Common myeloid progenitor, CD34-positive (primary cell): ENCODE results near the gene MORN4.
"Not testable (repeated sequence)": the region's sequence is repeated elsewhere in the genome, so short reads cannot be mapped to it uniquely, and the experiment has no call there.

Source experiments
- CTCF ChIA-PET: fragments of 350-600 bp; sonication (Branson Sonifier 250); formaldehyde crosslinking; loops from one replicate; lab custom pipeline; 2021; ENCODE audit warnings: antibody characterized with exemption; lab: Charles Lee
- POLR2A ChIA-PET: fragments of 350-600 bp; sonication (Branson Sonifier 250); formaldehyde crosslinking; loops from one replicate; lab custom pipeline; 2021; ENCODE audit warnings: antibody characterized with exemption; lab: Charles Lee
- DNase-seq, 3 donors: peaks; one replicate each; pipeline versions ENCODE4 v3.0.0 to v3.0.0-alpha.2; 2013
- H3K27ac ChIP-seq, 2 experiments: 1 replicate in 1 of 2; 2 replicates in 1 of 2; pipeline ENCODE4 v1.7.0; 2013; ENCODE audit warnings: inconsistent platforms in 2 of 2, low read length in 2 of 2, mild to moderate bottlenecking in 2 of 2, low read depth in 1 of 2, moderate library complexity in 1 of 2; ENCODE audit not compliant: severe bottlenecking in 2 of 2, insufficient read depth in 1 of 2, poor library complexity in 1 of 2
- H3K27me3 ChIP-seq, 5 experiments: replicated peaks in 2 of 5; 1 replicate in 3 of 5; 2 replicates in 2 of 5; pipeline versions ENCODE4 v1.6.1 to v1.7.0; 2013; ENCODE audit warnings: low read length in 4 of 5, mild to moderate bottlenecking in 2 of 5, moderate library complexity in 2 of 5, inconsistent platforms in 1 of 5; ENCODE audit not compliant: insufficient read depth in 5 of 5, control insufficient read depth in 4 of 5
- H3K36me3 ChIP-seq, 4 experiments: 1 replicate in 2 of 4; 2 replicates in 2 of 4; pipeline versions ENCODE4 v1.6.1 to v1.7.0; 2013; ENCODE audit warnings: low read length in 3 of 4, control low read depth in 1 of 4, mild to moderate bottlenecking in 1 of 4; ENCODE audit not compliant: control insufficient read depth in 4 of 4, insufficient read depth in 4 of 4
- H3K4me1 ChIP-seq, 4 experiments: 1 replicate in 3 of 4; 2 replicates in 1 of 4; pipeline versions ENCODE4 v1.6.1 to v1.7.1; 2013; ENCODE audit warnings: low read length in 3 of 4, mild to moderate bottlenecking in 3 of 4, control low read depth in 1 of 4, inconsistent platforms in 1 of 4, moderate library complexity in 1 of 4; ENCODE audit not compliant: control insufficient read depth in 4 of 4, insufficient read depth in 4 of 4; ENCODE audit errors: control extremely low read depth in 1 of 4
- H3K4me3 ChIP-seq, 7 experiments: 1 replicate in 4 of 7; 2 replicates in 3 of 7; pipeline versions ENCODE4 v1.5.1 to v1.7.0; 2013; ENCODE audit warnings: mild to moderate bottlenecking in 7 of 7, low read length in 6 of 7, moderate library complexity in 6 of 7, inconsistent platforms in 2 of 7, low read depth in 2 of 7, control low read depth in 1 of 7; ENCODE audit not compliant: insufficient read depth in 4 of 7, control insufficient read depth in 1 of 7; ENCODE audit errors: extremely low read depth in 1 of 7
- H3K9me3 ChIP-seq, 5 experiments: 1 replicate in 4 of 5; 2 replicates in 1 of 5; pipeline versions ENCODE4 v1.6.1 to v1.7.1; 2013; ENCODE audit warnings: low read length in 4 of 5, mild to moderate bottlenecking in 2 of 5, inconsistent platforms in 1 of 5, low read depth in 1 of 5, moderate library complexity in 1 of 5; ENCODE audit not compliant: control insufficient read depth in 4 of 5, insufficient read depth in 2 of 5; ENCODE audit errors: control extremely low read depth in 1 of 5
- WGBS: methylation state at CpG from one replicate; pipeline ENCODE4 v1.1.5; 2013; ENCODE audit not compliant: insufficient coverage; 5-methylcytosine and 5-hydroxymethylcytosine counted together

The MORN4 gene

DNA sequence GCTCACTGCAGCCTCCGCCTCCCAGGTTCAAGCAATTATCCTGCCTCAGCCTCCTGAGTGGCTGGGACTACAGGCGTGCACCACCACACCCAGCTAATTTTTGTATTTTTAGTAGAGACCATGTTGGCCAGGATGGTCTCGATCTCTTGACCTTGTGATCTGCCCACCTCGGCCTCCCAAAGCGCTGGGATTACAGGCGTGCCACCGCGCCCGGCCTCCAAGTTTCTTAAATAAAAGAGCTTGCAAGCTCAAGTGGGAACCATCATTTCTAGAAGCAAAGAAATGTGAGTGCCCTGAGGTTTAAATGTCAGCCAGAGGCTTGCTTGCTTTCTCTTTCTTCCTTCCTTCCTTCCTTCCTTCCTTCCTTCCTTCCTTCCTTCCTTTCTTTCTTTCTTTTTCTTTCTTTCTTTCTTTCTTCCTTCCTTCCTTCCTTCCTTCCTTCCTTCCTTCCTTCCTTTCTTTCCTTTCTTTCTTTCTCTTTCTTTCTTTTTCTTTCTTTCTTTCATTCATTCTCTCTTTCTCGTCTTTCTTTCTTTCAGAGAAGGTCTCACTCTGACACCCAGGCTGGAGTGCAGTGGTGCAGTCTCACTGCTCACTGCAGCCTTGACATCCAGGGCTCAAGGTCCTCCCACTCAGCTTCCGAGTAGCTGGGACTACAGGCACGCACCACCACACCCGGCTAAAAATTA, 9.3 kb upstream of the MORN4 start:
- H3K4me3 ChIP-seq, H3K27me3 ChIP-seq, H3K9me3 ChIP-seq, CTCF ChIA-PET, DNase-seq, H3K27ac ChIP-seq: not testable (repeated sequence)
- peaks cover 0 to 17% (median 13%) of the 10 kb centered on the region in 4 experiments for H3K4me1 ChIP-seq
- peaks cover 0 to 13% (median 3%) of the 10 kb centered on the region in 4 experiments for H3K36me3 ChIP-seq
- 97% methylated on average over 10 of the region's 13 CpGs for WGBS
- POLR2A ChIA-PET: interaction anchor here (0.7 kb wide), 1 partner anchor 48 kb away, joined by 4 read pairs; no protein-coding TSS in a partner anchor

DNA sequence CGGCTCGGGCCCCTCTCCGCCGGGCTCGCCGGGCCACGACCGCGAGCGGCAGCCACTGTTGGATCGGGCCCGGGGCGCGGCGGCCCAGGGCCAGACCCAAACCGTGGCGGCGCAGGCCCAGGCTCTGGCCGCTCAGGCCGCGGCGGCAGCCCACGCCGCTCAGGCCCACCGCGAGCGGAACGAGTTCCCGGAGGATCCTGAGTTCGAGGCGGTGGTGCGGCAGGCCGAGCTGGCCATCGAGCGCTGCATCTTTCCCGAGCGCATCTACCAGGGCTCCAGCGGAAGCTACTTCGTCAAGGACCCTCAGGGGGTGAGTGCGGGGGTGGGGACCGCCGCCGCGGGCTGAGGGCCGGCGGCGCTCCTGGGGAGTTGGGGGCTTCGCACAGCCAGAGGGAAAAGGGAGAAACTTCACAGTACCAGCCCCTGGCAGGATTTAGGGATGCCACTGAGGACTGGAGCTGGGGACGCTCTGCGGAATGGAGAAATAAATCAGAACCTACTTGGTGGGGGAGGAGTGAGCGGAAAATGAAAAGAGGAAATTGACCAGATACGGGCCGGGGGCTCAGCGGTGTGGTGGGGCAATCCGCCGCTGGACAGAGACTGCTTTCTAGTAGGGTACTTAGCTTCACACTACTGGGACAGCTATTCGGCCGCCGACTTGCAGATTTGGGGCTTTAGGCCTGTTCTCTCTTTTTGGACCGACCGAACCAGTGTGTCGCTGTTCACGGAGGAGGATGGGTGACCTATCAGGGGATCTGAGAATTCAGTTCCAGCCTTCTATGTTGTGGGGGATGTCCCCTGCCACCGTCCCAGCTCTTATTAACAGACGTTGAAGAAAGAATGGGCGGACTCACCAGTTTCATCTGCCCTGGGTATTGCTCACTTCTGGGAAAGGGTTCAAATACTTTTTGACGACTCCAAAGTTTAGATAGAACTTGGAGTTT, 7.8 kb upstream of the MORN4 start:
- Histone ChIP-seq H3K4me3 (peak overlapping the region; percentile 59 to 91 (median 77)), H3K27ac (peak overlapping the region in 1 of 2 experiments; percentile 61), H3K27me3 (peaks cover 0 to 3% (median 0%) of the 10 kb centered on the region in 5 experiments), H3K4me1 (peaks cover 0 to 19% (median 13%) of the 10 kb centered on the region in 4 experiments), H3K9me3 (no peaks in the 10 kb centered on the region), H3K36me3 (peaks cover 0 to 13% (median 3%) of the 10 kb centered on the region in 4 experiments)
- 3% methylated on average over 54 of the region's 67 CpGs for WGBS
- ChIA-PET CTCF (interaction anchor here (0.9 to 1.5 kb wide), 2 partner anchors 38 to 46 kb away, joined by 3 to 5 read pairs; partner anchors contain the start of gene AVPI1), POLR2A (interaction anchor here (0.6 to 1.2 kb wide), 2 partner anchors 17 to 56 kb away, joined by 3 read pairs; no protein-coding TSS in a partner anchor)
- DNase-seq: peak; percentile 11 to 68 (median 59)

GRCh38 chr10:97640174-97640867, 7.0 kb upstream of the MORN4 start, which contains the start of gene PI4K2A:
TSS of gene PI4K2A (plus strand) at chr10:97640671. CDS start at chr10:97640743, 72 bp downstream.
- Histone ChIP-seq H3K36me3 (peaks cover 0 to 10% (median 2%) of the 10 kb centered on the region in 4 experiments), H3K27me3 (peaks cover 0 to 3% (median 0%) of the 10 kb centered on the region in 5 experiments), H3K4me3 (peak within 1 kb of the TSS; percentile 59 to 91 (median 77)), H3K27ac (peak within 1 kb of the TSS in 1 of 2 experiments; percentile 61), H3K4me1 (peaks cover 0 to 19% (median 13%) of the 10 kb centered on the region in 4 experiments), H3K9me3 (no peaks in the 10 kb centered on the region)
- DNase-seq: peak; percentile 99 to 100 (median 99)
- under 1% methylated on average over 51 of the region's 54 CpGs for WGBS
- ChIA-PET CTCF (interaction anchor here (1.5 kb wide), 1 partner anchor 47 kb away, joined by 5 read pairs; the partner anchor contains the start of gene AVPI1), POLR2A (interaction anchor here (1.2 kb wide), 1 partner anchor 18 kb away, joined by 3 read pairs; no protein-coding TSS in a partner anchor)

GRCh38 chr10:97639090-97639489, 5.8 kb upstream of the MORN4 start:
- no CpG with 5 or more reads among the region's 3 CpGs for WGBS
- H3K4me3 ChIP-seq, H3K27me3 ChIP-seq, H3K9me3 ChIP-seq, POLR2A ChIA-PET, H3K27ac ChIP-seq, H3K36me3 ChIP-seq, DNase-seq: not testable (repeated sequence)
- H3K4me1 ChIP-seq: peaks cover 0 to 19% (median 13%) of the 10 kb centered on the region in 4 experiments
- CTCF ChIA-PET: interaction anchor here (0.6 to 1.3 kb wide), 2 partner anchors 38 to 240 kb away, joined by 3 read pairs; no protein-coding TSS in a partner anchor

- Histone ChIP-seq H3K27ac (no peak overlapping the region), H3K27me3 (no peaks in the 10 kb centered on the region), H3K4me3 (no peak overlapping the region), H3K36me3 (no peaks in the 10 kb centered on the region), H3K4me1 (peaks cover 0 to 17% (median 11%) of the 10 kb centered on the region in 4 experiments), H3K9me3 (no peaks in the 10 kb centered on the region)
- POLR2A ChIA-PET: no interaction called here
- no CpG with 5 or more reads among the region's 1 CpG for WGBS
- CTCF ChIA-PET: no interaction called here
- no peak for DNase-seq
Observed at GRCh38 chr10:97635577-97635976, 2.3 kb upstream of the MORN4 start.

DNA sequence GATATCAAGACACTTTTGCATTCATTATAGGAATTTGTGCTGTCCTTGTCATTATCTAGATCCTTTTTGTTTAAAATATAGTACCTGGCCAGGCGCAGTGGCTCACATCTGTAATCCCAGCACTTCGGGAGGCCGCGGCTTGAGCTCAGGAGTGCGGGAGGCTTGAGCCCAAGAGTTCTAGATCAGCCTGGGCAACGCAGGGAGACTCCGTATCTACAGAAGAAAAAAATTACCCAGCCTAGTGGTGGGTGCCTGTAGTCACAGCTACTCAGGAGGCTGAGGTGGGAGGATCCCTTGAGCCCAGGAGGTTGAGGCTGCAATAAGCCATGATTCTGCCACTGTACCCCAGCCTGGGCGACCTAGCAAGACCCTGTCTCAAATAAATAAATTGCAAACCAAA, 621 bp upstream of the MORN4 start:
- DNase-seq: peak; percentile 12 to 49 (median 44)
- 94% methylated on average over 7 of the region's 8 CpGs for WGBS
- POLR2A ChIA-PET: no interaction called here
- Histone ChIP-seq H3K4me3 (peak overlapping the region in 6 of 7 experiments; percentile 80 to 94 (median 86)), H3K36me3 (no peaks in the 10 kb centered on the region), H3K9me3 (no peaks in the 10 kb centered on the region), H3K27ac (peak overlapping the region in 1 of 2 experiments; percentile 54), H3K4me1 (peaks cover 0 to 14% (median 9%) of the 10 kb centered on the region in 4 experiments), H3K27me3 (no peaks in the 10 kb centered on the region)
- CTCF ChIA-PET: interaction anchor here (1.3 kb wide), 1 partner anchor 10 kb away, joined by 3 read pairs; no protein-coding TSS in a partner anchor
